Measurements from ENCODE around the gene CACNG4.

CACNG4 gene

DNA sequence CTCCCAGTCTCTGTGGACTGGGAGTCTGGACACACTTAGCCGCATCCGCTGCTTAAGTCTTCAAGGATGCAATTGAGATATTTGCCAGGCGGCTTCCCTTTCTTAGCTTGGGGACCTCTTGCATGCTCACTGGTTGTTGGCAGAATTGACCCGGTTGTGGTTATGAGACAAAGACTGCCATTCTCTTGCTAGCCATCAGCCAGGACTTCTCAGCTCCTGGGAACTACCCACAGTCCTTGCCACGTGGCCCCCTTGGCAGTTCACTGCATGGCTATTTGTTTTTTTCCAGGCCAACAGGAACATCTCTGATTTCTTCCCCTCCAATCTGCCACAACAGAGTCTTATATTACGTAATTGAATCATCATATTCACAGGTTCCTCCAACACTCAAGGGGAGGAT lies 25.5 kb downstream of the CACNG4 start:
- no peaks in the 10 kb centered on the region for H3K36me3 ChIP-seq (ENCODE audit: insufficient read depth, low read depth, low read length)
- H3K9me3 ChIP-seq (ENCODE audit: insufficient read depth, low read depth, low read length) = no peaks in the 10 kb centered on the region
- no peak overlapping the region for H3K9ac ChIP-seq (ENCODE audit: low read depth, low read length)
- no peak overlapping the region for H3K27ac ChIP-seq (ENCODE audit: low read length)
- H3K4me3 ChIP-seq (ENCODE audit: low read length) = no peak overlapping the region
- H3K4me1 ChIP-seq (ENCODE audit: insufficient read depth, low read length) = no peaks in the 10 kb centered on the region
- H3K27me3 ChIP-seq (ENCODE audit: insufficient read depth, low read length) = no peaks in the 10 kb centered on the region

DNA sequence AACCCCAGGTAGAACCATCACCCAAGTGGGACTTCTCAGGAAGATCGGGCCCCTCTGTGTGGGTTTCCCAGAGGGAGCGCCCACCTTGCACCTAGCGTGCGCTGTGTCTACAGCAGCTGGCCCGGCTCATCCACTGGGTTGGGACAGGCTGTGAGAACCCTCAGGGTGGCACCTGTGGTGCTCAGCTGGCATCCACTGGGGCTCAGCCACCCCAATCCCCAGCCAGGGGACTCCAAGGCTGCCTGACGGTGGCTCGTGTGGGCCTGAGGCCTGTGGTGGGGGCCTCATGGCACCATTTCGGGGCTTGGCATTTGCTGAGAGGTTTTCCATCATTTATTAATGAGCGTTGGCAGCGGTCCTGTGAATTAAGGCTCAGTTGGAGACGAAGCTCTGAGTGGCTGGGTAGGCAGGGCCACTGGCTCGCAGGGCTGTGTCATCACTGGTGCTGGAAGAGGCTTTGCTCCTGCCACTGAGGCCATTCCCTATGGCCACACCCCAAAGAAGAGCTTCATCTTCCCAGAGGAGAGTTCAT lies 28.5 kb downstream of the CACNG4 start:
- no peak overlapping the region for H3K4me3 ChIP-seq (ENCODE audit: low read length)
- no peak overlapping the region for H3K27ac ChIP-seq (ENCODE audit: low read length)
- no peaks in the 10 kb centered on the region for H3K27me3 ChIP-seq (ENCODE audit: insufficient read depth, low read length)
- no peak overlapping the region for H3K9ac ChIP-seq (ENCODE audit: low read depth, low read length)
- H3K9me3 ChIP-seq (ENCODE audit: insufficient read depth, low read depth, low read length) = no peaks in the 10 kb centered on the region
- H3K4me1 ChIP-seq (ENCODE audit: insufficient read depth, low read length) = no peaks in the 10 kb centered on the region
- H3K36me3 ChIP-seq (ENCODE audit: insufficient read depth, low read depth, low read length) = no peaks in the 10 kb centered on the region

DNA sequence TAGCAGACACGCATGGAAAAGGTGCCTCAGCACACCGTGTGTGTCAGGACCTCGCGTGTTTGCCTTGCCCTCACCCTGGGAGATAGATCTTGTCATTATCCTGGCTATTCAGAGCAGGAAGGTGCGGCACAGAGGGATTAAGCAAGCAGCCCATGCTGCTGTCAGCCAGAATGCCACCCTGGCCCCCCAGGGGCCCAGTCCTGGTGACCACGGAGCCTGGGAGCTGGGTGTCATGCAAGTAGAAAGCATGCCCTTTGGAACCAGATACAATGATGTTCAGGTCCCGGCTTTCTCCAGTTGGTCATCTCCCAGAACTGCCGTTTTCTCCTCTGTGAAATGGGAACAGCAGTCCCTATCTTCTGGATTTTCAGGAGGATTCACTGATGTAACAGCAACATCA lies 29.9 kb downstream of the CACNG4 start:
- H3K4me3 ChIP-seq (ENCODE audit: low read length) = no peak overlapping the region
- H3K9ac ChIP-seq (ENCODE audit: low read depth, low read length) = no peak overlapping the region
- no peaks in the 10 kb centered on the region for H3K36me3 ChIP-seq (ENCODE audit: insufficient read depth, low read depth, low read length)
- no peaks in the 10 kb centered on the region for H3K4me1 ChIP-seq (ENCODE audit: insufficient read depth, low read length)
- no peaks in the 10 kb centered on the region for H3K9me3 ChIP-seq (ENCODE audit: insufficient read depth, low read depth, low read length)
- no peak overlapping the region for H3K27ac ChIP-seq (ENCODE audit: low read length)
- H3K27me3 ChIP-seq (ENCODE audit: insufficient read depth, low read length) = no peaks in the 10 kb centered on the region

DNA sequence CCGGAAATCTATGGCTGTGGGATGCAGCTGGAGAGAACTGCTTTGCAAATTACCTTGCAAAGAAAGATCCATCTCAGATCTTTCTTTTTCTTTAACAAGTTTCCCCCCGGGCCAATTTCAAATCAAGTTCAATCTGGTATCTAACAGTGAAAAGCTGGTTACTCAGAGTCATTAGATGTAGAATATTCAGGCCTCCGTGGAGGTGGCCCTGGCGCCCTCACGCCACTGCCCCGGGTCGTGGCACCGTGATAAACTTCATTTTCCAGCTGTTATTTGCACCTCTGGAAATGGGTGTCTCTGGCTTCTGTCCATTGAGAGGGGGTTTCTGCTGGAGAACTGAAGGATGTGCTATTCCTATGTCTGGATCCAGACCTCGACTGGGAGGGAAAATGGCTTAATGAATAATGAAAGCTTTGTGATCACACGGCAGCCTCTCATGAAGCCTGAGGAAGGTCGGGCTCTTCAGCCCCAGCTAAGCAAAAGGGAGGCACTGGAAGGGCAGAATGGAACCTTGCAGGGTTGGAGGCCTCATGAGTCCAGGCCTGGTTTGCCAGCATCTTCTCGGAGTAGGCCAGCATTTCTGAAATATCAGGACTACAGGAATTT lies 30.5 kb downstream of the CACNG4 start:
- Histone ChIP-seq H3K27me3 (ENCODE audit: insufficient read depth, low read length) (no peaks in the 10 kb centered on the region), H3K9me3 (ENCODE audit: insufficient read depth, low read depth, low read length) (no peaks in the 10 kb centered on the region), H3K9ac (ENCODE audit: low read depth, low read length) (no peak overlapping the region), H3K4me1 (ENCODE audit: insufficient read depth, low read length) (no peaks in the 10 kb centered on the region), H3K27ac (ENCODE audit: low read length) (no peak overlapping the region), H3K36me3 (ENCODE audit: insufficient read depth, low read depth, low read length) (no peaks in the 10 kb centered on the region), H3K4me3 (ENCODE audit: low read length) (no peak overlapping the region)

DNA sequence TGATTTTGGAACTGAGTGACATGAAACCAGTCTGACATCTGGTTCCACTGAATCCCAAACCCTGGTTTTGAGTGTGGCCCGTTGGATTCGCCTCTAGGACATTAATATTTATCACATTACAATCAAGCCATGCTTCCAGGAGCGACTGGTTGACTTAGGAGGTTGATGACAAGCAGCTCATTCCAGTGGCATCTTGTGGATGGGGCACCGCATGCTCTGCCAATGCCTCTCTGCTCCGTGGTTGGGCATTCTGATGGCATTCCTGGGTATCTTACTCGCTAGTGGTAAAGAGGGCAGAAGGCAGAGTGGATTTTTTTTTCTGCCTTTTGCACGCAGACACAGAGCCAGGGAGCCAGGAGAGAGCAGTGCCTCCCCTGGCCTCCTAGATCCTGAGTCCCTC lies 31.4 kb downstream of the CACNG4 start:
- H3K36me3 ChIP-seq (ENCODE audit: insufficient read depth, low read depth, low read length) = no peaks in the 10 kb centered on the region
- no peaks in the 10 kb centered on the region; the same call in 1 of the 2 replicates for H3K9me3 ChIP-seq (ENCODE audit: insufficient read depth, low read depth, low read length)
- no peak overlapping the region for H3K4me3 ChIP-seq (ENCODE audit: low read length)
- no peak overlapping the region for H3K9ac ChIP-seq (ENCODE audit: low read depth, low read length)
- no peaks in the 10 kb centered on the region for H3K27me3 ChIP-seq (ENCODE audit: insufficient read depth, low read length)
- H3K4me1 ChIP-seq (ENCODE audit: insufficient read depth, low read length) = no peaks in the 10 kb centered on the region
- no peak overlapping the region for H3K27ac ChIP-seq (ENCODE audit: low read length)

DNA sequence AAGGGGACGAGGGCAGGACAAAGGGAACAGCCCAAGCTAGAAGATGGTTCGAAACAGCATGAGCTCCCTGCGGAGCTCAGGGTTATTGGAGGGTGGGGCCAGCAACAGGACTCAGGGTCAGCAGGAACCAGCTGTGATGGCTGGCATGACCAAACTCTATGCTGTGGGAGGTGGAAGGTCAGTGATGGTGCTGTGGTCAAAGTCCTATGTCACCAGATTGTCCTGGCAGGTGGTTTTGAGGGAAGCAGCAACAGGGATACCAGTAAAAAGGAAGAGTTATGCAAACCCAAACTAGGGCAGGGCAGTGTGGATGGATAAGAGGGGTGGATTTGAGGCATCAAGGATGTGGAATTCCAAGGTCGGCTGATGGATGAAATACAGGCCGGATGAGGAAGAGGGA lies 32.4 kb downstream of the CACNG4 start:
- H3K9me3 ChIP-seq (ENCODE audit: insufficient read depth, low read depth, low read length) = no peaks in the 10 kb centered on the region; the same call in 1 of the 2 replicates
- H3K27me3 ChIP-seq (ENCODE audit: insufficient read depth, low read length) = no peaks in the 10 kb centered on the region
- H3K9ac ChIP-seq (ENCODE audit: low read depth, low read length) = no peak overlapping the region
- H3K4me3 ChIP-seq (ENCODE audit: low read length) = no peak overlapping the region
- no peak overlapping the region for H3K27ac ChIP-seq (ENCODE audit: low read length)
- H3K4me1 ChIP-seq (ENCODE audit: insufficient read depth, low read length) = no peaks in the 10 kb centered on the region
- no peaks in the 10 kb centered on the region for H3K36me3 ChIP-seq (ENCODE audit: insufficient read depth, low read depth, low read length)

DNA sequence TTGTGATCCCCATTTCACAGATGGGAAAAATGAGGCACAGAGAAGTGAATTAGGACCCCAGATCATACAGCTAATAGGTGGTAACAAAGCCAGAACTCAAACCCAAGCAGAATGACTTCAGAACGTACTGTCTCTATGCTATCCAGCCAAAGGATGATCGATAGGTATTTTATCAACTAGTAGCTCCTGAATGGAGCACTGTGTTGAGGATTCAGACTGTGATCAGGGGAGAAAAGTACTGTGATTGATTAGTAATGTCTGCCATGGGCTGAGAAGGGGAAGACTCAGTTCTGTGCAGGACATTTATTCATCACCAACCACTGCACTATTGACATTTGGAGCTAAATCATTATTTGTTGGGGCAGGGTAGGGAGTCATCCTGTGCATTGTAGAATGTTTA lies 38.7 kb downstream of the CACNG4 start:
- Histone ChIP-seq H3K27me3 (ENCODE audit: insufficient read depth, low read length) (no peaks in the 10 kb centered on the region), H3K9me3 (ENCODE audit: insufficient read depth, low read depth, low read length) (no peaks in the 10 kb centered on the region; the same call in 1 of the 2 replicates), H3K9ac (ENCODE audit: low read depth, low read length) (no peak overlapping the region), H3K4me1 (ENCODE audit: insufficient read depth, low read length) (no peaks in the 10 kb centered on the region), H3K4me3 (ENCODE audit: low read length) (no peak overlapping the region), H3K27ac (ENCODE audit: low read length) (no peak overlapping the region), H3K36me3 (ENCODE audit: insufficient read depth, low read depth, low read length) (no peaks in the 10 kb centered on the region)

DNA sequence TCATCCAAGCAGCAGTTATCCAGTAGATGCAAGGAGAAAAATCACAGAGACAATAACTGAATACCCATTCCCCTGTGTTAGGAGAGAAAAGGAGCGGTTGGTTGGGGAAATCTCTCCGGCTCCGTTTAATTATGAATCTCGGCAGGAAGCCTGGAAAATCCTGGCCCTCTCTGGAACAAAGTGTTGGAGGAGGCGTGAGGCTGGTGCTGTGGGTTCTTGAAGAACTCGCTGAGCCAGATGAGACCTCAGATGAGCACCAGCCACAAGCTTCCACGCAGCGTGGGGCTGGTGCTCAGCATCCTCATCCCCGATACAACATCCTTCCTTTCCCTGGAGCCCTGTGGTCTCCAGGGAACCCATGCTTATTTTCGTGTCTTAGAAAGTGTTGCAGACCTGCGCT lies 39.7 kb downstream of the CACNG4 start:
- no peaks in the 10 kb centered on the region for H3K36me3 ChIP-seq (ENCODE audit: insufficient read depth, low read depth, low read length)
- no peak overlapping the region for H3K9ac ChIP-seq (ENCODE audit: low read depth, low read length)
- H3K27ac ChIP-seq (ENCODE audit: low read length) = no peak overlapping the region
- H3K9me3 ChIP-seq (ENCODE audit: insufficient read depth, low read depth, low read length) = no peaks in the 10 kb centered on the region; the same call in 1 of the 2 replicates
- no peaks in the 10 kb centered on the region for H3K27me3 ChIP-seq (ENCODE audit: insufficient read depth, low read length)
- H3K4me1 ChIP-seq (ENCODE audit: insufficient read depth, low read length) = no peaks in the 10 kb centered on the region
- no peak overlapping the region for H3K4me3 ChIP-seq (ENCODE audit: low read length)

DNA sequence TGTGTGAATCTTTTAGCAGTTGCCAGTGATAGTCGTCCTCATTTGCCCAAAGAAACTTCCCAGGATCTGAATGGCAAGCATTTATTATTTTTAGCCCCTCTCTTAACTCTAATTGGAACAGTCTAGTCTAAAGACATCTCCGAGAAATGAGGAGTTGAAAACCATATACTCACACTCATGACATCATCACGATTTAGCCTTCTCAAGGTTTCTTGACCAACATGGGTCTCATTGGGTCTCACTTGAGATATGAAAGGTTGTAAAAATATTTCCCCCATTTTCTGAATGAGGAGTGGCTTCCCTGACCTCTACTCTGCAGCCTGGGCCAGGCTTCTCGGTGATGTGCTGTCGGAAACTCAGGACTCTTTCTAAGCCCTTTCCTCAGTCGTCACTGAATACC lies 42.8 kb downstream of the CACNG4 start:
- Histone ChIP-seq H3K4me3 (ENCODE audit: low read length) (no peak overlapping the region), H3K9ac (ENCODE audit: low read depth, low read length) (no peak overlapping the region), H3K4me1 (ENCODE audit: insufficient read depth, low read length) (no peaks in the 10 kb centered on the region), H3K27me3 (ENCODE audit: insufficient read depth, low read length) (no peaks in the 10 kb centered on the region), H3K27ac (ENCODE audit: low read length) (no peak overlapping the region), H3K36me3 (ENCODE audit: insufficient read depth, low read depth, low read length) (no peaks in the 10 kb centered on the region), H3K9me3 (ENCODE audit: insufficient read depth, low read depth, low read length) (no peaks in the 10 kb centered on the region)

DNA sequence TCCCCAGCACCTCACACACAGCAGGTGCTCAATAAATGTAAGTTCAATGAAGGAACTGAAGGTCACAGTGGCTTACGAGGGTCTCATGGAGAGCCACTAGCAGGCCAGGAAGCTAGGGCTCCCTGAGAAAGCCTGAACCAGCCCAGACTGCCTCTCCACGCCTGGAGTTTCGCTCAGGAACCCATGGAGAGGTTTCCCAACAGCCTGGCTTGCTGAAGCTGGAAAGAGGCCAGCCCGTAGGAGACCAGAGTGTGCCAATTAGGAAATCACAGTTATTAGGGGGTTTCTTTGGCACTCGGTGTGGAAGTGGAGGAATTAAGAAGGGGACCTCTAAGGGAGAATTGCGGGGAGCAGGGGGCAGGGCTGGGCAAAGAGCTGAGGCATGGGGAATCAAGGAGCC lies 43.6 kb downstream of the CACNG4 start:
- Histone ChIP-seq H3K27me3 (ENCODE audit: insufficient read depth, low read length) (no peaks in the 10 kb centered on the region), H3K4me3 (ENCODE audit: low read length) (no peak overlapping the region), H3K9me3 (ENCODE audit: insufficient read depth, low read depth, low read length) (no peaks in the 10 kb centered on the region), H3K27ac (ENCODE audit: low read length) (no peak overlapping the region), H3K36me3 (ENCODE audit: insufficient read depth, low read depth, low read length) (no peaks in the 10 kb centered on the region), H3K4me1 (ENCODE audit: insufficient read depth, low read length) (no peaks in the 10 kb centered on the region), H3K9ac (ENCODE audit: low read depth, low read length) (no peak overlapping the region)

DNA sequence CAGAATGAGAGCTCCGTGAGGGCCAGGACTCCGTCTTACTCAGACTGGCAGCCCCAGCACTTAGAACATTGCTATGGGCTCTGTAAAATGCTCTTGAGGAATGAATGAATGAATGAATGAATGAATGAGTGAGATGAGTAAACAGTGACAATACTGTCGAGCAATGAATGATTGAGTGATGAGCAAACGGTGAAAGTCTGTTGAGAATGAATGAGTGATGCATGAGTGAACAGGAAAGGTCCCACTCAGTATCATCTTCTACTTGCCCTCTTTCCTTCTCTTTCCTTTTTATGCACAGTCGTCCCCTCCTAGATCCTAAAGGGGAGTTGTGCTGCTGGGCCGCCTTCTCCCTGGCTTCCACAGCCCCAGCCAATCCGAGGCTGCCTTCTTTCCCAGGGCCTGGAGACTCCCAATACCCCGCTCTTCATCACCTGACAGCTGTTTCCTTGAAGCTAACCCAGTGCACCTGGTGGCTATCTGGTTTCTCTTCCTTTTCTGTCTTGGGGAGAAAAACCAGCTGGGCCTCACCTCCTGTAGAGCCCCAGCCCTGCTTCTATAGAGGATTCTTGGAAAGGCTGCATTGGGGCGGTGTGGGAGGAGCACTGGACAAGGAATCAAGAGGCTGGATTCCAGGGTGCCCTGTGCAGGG lies 47.1 kb downstream of the CACNG4 start:
- H3K36me3 ChIP-seq (ENCODE audit: insufficient read depth, low read depth, low read length) = no peaks in the 10 kb centered on the region

DNA sequence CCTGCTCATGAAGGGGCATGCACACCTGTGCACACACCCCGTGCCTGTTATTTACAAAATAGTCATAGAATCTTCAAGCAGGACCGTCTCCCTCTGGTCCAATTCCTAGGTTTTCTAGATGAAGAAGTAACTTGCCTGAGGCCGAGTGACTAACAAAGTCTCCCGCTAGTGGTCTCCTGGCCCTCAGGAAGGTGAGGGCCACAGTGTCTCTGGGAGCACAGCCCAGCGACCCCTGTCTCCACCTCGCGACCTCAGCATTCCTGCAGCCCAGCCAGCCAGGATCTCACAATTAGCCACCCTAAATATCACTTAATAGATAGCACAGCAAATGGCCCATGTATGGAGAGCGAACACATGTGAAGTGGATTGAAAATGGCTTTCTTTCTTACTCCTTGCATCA lies 49.4 kb downstream of the CACNG4 start:
- Histone ChIP-seq H3K36me3 (ENCODE audit: insufficient read depth, low read depth, low read length) (no peaks in the 10 kb centered on the region), H3K9ac (ENCODE audit: low read depth, low read length) (no peak overlapping the region), H3K9me3 (ENCODE audit: insufficient read depth, low read depth, low read length) (no peaks in the 10 kb centered on the region), H3K4me3 (ENCODE audit: low read length) (no peak overlapping the region), H3K27me3 (ENCODE audit: insufficient read depth, low read length) (no peaks in the 10 kb centered on the region), H3K4me1 (ENCODE audit: insufficient read depth, low read length) (no peaks in the 10 kb centered on the region; the same call in 1 of the 2 replicates), H3K27ac (ENCODE audit: low read length) (no peak overlapping the region)

More for the DNA sequence above, 47.1 kb downstream of the CACNG4 start:
- Histone ChIP-seq H3K9ac (ENCODE audit: low read depth, low read length) (no peak overlapping the region), H3K27me3 (ENCODE audit: insufficient read depth, low read length) (no peaks in the 10 kb centered on the region), H3K4me3 (ENCODE audit: low read length) (no peak overlapping the region), H3K27ac (ENCODE audit: low read length) (no peak overlapping the region), H3K4me1 (ENCODE audit: insufficient read depth, low read length) (no peaks in the 10 kb centered on the region; the same call in 1 of the 2 replicates), H3K9me3 (ENCODE audit: insufficient read depth, low read depth, low read length) (no peaks in the 10 kb centered on the region)
